Common myeloid progenitor, CD34-positive (primary cell): ENCODE results near the gene GRIN2B.

Source experiments
- CTCF ChIA-PET: fragments of 350-600 bp; sonication (Branson Sonifier 250); formaldehyde crosslinking; loops from one replicate; lab custom pipeline; 2021; ENCODE audit warnings: antibody characterized with exemption; lab: Charles Lee
- POLR2A ChIA-PET: fragments of 350-600 bp; sonication (Branson Sonifier 250); formaldehyde crosslinking; loops from one replicate; lab custom pipeline; 2021; ENCODE audit warnings: antibody characterized with exemption; lab: Charles Lee
- DNase-seq, 3 donors: peaks; one replicate each; pipeline versions ENCODE4 v3.0.0 to v3.0.0-alpha.2; 2013
- H3K27ac ChIP-seq, 2 experiments: 1 replicate in 1 of 2; 2 replicates in 1 of 2; pipeline ENCODE4 v1.7.0; 2013; ENCODE audit warnings: inconsistent platforms in 2 of 2, low read length in 2 of 2, mild to moderate bottlenecking in 2 of 2, low read depth in 1 of 2, moderate library complexity in 1 of 2; ENCODE audit not compliant: severe bottlenecking in 2 of 2, insufficient read depth in 1 of 2, poor library complexity in 1 of 2
- H3K27me3 ChIP-seq, 5 experiments: replicated peaks in 2 of 5; 1 replicate in 3 of 5; 2 replicates in 2 of 5; pipeline versions ENCODE4 v1.6.1 to v1.7.0; 2013; ENCODE audit warnings: low read length in 4 of 5, mild to moderate bottlenecking in 2 of 5, moderate library complexity in 2 of 5, inconsistent platforms in 1 of 5; ENCODE audit not compliant: insufficient read depth in 5 of 5, control insufficient read depth in 4 of 5
- H3K36me3 ChIP-seq, 4 experiments: 1 replicate in 2 of 4; 2 replicates in 2 of 4; pipeline versions ENCODE4 v1.6.1 to v1.7.0; 2013; ENCODE audit warnings: low read length in 3 of 4, control low read depth in 1 of 4, mild to moderate bottlenecking in 1 of 4; ENCODE audit not compliant: control insufficient read depth in 4 of 4, insufficient read depth in 4 of 4
- H3K4me1 ChIP-seq, 4 experiments: 1 replicate in 3 of 4; 2 replicates in 1 of 4; pipeline versions ENCODE4 v1.6.1 to v1.7.1; 2013; ENCODE audit warnings: low read length in 3 of 4, mild to moderate bottlenecking in 3 of 4, control low read depth in 1 of 4, inconsistent platforms in 1 of 4, moderate library complexity in 1 of 4; ENCODE audit not compliant: control insufficient read depth in 4 of 4, insufficient read depth in 4 of 4; ENCODE audit errors: control extremely low read depth in 1 of 4
- H3K4me3 ChIP-seq, 7 experiments: 1 replicate in 4 of 7; 2 replicates in 3 of 7; pipeline versions ENCODE4 v1.5.1 to v1.7.0; 2013; ENCODE audit warnings: mild to moderate bottlenecking in 7 of 7, low read length in 6 of 7, moderate library complexity in 6 of 7, inconsistent platforms in 2 of 7, low read depth in 2 of 7, control low read depth in 1 of 7; ENCODE audit not compliant: insufficient read depth in 4 of 7, control insufficient read depth in 1 of 7; ENCODE audit errors: extremely low read depth in 1 of 7
- H3K9me3 ChIP-seq, 5 experiments: 1 replicate in 4 of 5; 2 replicates in 1 of 5; pipeline versions ENCODE4 v1.6.1 to v1.7.1; 2013; ENCODE audit warnings: low read length in 4 of 5, mild to moderate bottlenecking in 2 of 5, inconsistent platforms in 1 of 5, low read depth in 1 of 5, moderate library complexity in 1 of 5; ENCODE audit not compliant: control insufficient read depth in 4 of 5, insufficient read depth in 2 of 5; ENCODE audit errors: control extremely low read depth in 1 of 5
- WGBS: methylation state at CpG from one replicate; pipeline ENCODE4 v1.1.5; 2013; ENCODE audit not compliant: insufficient coverage; 5-methylcytosine and 5-hydroxymethylcytosine counted together

The GRIN2B gene

GRCh38 chr12:13992106-13992505, 10.7 kb upstream of the GRIN2B start:
- Histone ChIP-seq H3K9me3 (peaks cover 0 to 1% (median 0%) of the 10 kb centered on the region in 5 experiments), H3K4me1 (no peaks in the 10 kb centered on the region), H3K4me3 (no peak overlapping the region), H3K36me3 (no peaks in the 10 kb centered on the region), H3K27me3 (peaks cover 0 to 11% (median 0%) of the 10 kb centered on the region in 5 experiments), H3K27ac (no peak overlapping the region)
- ChIA-PET POLR2A (no interaction called here), CTCF (no interaction called here)
- DNase-seq, result no peak

- no peak for DNase-seq
- no peak overlapping the region for H3K4me3 ChIP-seq
- WGBS, result no CpG with 5 or more reads among the region's 3 CpGs
- H3K36me3 ChIP-seq, result no peaks in the 10 kb centered on the region
- peaks cover 8 to 47% (median 11%) of the 10 kb centered on the region in 5 experiments for H3K27me3 ChIP-seq
- ChIA-PET CTCF (no interaction called here), POLR2A (no interaction called here)
- no peak overlapping the region for H3K27ac ChIP-seq
- peaks cover 0 to 9% (median 5%) of the 10 kb centered on the region in 4 experiments for H3K4me1 ChIP-seq
- peaks cover 0 to 2% (median 0%) of the 10 kb centered on the region in 5 experiments for H3K9me3 ChIP-seq
Measured at GRCh38 chr12:13986031-13986430, 4.6 kb upstream of the GRIN2B start.

GRCh38 chr12:13981990-13982389, 588 bp upstream of the GRIN2B start:
- 3% methylated on average over 20 of the region's 26 CpGs for WGBS

GRCh38 chr12:13980538-13981295, 685 bp downstream of the GRIN2B start:
- Histone ChIP-seq H3K27ac (no peak overlapping the region), H3K4me1 (peaks cover 0 to 16% (median 9%) of the 10 kb centered on the region in 4 experiments), H3K4me3 (peak overlapping the region in 5 of 7 experiments; percentile 12 to 50 (median 43)), H3K27me3 (peaks cover 18 to 89% (median 36%) of the 10 kb centered on the region in 5 experiments), H3K36me3 (no peaks in the 10 kb centered on the region), H3K9me3 (peaks cover 0 to 2% (median 0%) of the 10 kb centered on the region in 5 experiments)
- DNase-seq, result peak in 2 of 3 donors; percentile 14 to 24
- ChIA-PET POLR2A (no interaction called here), CTCF (no interaction called here)
- WGBS, result 0% methylated on average over 19 of the region's 53 CpGs

More at GRCh38 chr12:13981990-13982389, 588 bp upstream of the GRIN2B start:
- Histone ChIP-seq H3K36me3 (no peaks in the 10 kb centered on the region), H3K27me3 (peaks cover 18 to 81% (median 31%) of the 10 kb centered on the region in 5 experiments), H3K27ac (no peak overlapping the region), H3K4me1 (peaks cover 0 to 16% (median 9%) of the 10 kb centered on the region in 4 experiments), H3K4me3 (peak overlapping the region in 1 of 7 experiments; percentile 50), H3K9me3 (peaks cover 0 to 2% (median 0%) of the 10 kb centered on the region in 5 experiments)
- ChIA-PET CTCF (no interaction called here), POLR2A (no interaction called here)
- DNase-seq, result peak; percentile 30 to 54 (median 47)

- Histone ChIP-seq H3K4me1 (peaks cover 0 to 16% (median 9%) of the 10 kb centered on the region in 4 experiments), H3K4me3 (no peak overlapping the region), H3K27ac (no peak overlapping the region), H3K27me3 (peaks cover 18 to 91% (median 39%) of the 10 kb centered on the region in 5 experiments), H3K36me3 (no peaks in the 10 kb centered on the region), H3K9me3 (peaks cover 0 to 2% (median 0%) of the 10 kb centered on the region in 5 experiments)
- POLR2A ChIA-PET, result no interaction called here
- WGBS, result 23% methylated on average over 12 of the region's 15 CpGs
- DNase-seq, result no peak
- CTCF ChIA-PET, result no interaction called here
Measured at GRCh38 chr12:13979772-13980378, 1.5 kb downstream of the GRIN2B start.

GRCh38 chr12:13978876-13979275, 2.5 kb downstream of the GRIN2B start:
- Histone ChIP-seq H3K27me3 (peaks cover 14 to 90% (median 42%) of the 10 kb centered on the region in 5 experiments), H3K4me1 (peaks cover 0 to 16% (median 9%) of the 10 kb centered on the region in 4 experiments), H3K4me3 (no peak overlapping the region), H3K9me3 (peaks cover 0 to 2% (median 0%) of the 10 kb centered on the region in 5 experiments), H3K36me3 (no peaks in the 10 kb centered on the region), H3K27ac (no peak overlapping the region)
- CTCF ChIA-PET, result no interaction called here
- WGBS, result 94% methylated on average over 2 of the region's 4 CpGs
- POLR2A ChIA-PET, result no interaction called here
- DNase-seq, result no peak

GRCh38 chr12:13976880-13977279, 4.5 kb downstream of the GRIN2B start:
- CTCF ChIA-PET, result no interaction called here
- POLR2A ChIA-PET, result no interaction called here
- 94% methylated on average over 2 of the region's 2 CpGs for WGBS
- Histone ChIP-seq H3K9me3 (no peaks in the 10 kb centered on the region), H3K27me3 (peaks cover 7 to 78% (median 37%) of the 10 kb centered on the region in 5 experiments), H3K36me3 (no peaks in the 10 kb centered on the region), H3K4me1 (peaks cover 0 to 16% (median 8%) of the 10 kb centered on the region in 4 experiments), H3K27ac (no peak overlapping the region), H3K4me3 (no peak overlapping the region)
- no peak for DNase-seq
